HG03442 (cell line): ENCODE data around the gene SAT1.
"Not testable (repeated sequence)": the region's sequence is repeated elsewhere in the genome, so short reads cannot be mapped to it uniquely, and the experiment has no call there.

Experiments
- ATAC-seq: cut with Tn5 transposase; IDR thresholded peaks from one replicate; pipeline ENCODE4 v1.9.1; 2021; ENCODE audit warnings: mild to moderate bottlenecking, moderate library complexity; ENCODE audit not compliant: unreplicated experiment

SAT1 gene

DNA sequence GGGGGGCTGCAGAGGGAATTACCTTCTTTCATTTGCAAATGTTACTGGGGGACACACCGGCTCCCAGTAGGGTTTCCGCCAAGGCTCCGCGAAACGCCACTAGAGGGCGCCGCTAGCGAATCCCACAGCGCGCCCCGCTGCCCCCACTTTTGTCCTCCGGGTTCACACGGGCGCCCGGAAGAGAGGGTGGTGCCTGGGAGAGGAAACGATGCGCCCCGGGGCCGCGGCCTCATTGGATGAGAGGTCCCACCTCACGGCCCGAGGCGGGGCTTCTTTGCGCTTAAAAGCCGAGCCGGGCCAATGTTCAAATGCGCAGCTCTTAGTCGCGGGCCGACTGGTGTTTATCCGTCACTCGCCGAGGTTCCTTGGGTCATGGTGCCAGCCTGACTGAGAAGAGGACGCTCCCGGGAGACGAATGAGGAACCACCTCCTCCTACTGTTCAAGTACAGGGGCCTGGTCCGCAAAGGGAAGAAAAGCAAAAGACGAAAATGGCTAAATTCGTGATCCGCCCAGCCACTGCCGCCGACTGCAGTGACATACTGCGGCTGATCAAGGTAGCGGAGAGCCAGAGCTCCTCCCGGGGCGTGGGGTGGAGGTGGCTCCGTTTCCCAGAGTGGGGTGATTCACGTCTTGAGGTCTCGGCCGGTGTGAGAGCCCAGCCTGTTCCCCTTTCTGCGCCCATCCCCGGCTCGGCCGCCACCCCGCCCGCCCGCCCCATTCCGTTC lies at the start of gene SAT1:
SAT1 (plus strand) TSS at position 311 of the 726 bp plus-strand sequence; CDS start at position 490, 179 bp downstream.
- peak; percentile 91 for ATAC-seq

GRCh38 chrX:23736030-23736429 lies 46.9 kb upstream of the SAT1 start:
- no peak for ATAC-seq

DNA sequence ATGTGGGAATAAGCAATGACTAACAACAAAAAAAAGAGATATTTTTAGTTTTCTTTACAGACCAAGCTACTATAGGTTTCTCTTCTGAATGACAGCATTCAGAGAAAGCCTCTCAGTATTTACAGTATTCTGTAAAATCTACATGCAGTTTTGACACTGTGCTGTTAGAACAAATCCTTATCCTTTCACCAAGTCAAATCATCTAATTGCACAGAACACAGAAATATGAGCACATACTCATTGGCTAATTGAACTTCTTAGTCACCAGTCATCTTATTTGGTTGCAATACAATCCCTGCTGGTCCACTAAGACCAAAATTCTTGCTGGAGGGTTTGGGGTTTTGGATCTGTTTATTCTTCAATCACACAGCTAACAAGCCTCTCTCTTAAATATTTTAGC lies 45.6 kb upstream of the SAT1 start:
- ATAC-seq: no peak

DNA sequence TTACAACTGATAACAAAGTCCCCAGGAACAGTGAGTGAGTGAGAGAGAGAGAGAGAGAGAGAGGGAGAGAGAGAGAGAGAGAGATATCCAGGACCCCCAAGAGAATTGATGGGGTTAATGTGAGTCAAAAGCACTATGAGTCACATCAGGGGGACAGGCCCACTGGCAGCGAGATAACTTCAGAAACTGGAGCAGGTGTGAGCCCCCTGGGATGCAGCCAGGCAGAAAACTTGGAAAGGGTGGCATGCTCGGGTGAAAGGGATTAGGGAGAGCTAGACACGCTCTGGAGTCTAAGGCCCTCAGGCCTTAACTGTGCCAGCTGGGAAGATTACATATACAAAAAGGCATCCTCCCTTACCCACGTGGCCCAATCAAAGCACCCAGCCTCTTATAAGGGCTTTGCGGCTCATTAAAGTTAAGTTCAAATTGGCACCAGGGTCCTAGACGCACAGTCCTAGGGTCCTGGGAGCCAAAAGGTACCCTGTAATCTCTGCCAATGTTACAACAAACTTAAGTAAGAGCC lies 40.7 kb upstream of the SAT1 start:
- ATAC-seq: no peak

DNA sequence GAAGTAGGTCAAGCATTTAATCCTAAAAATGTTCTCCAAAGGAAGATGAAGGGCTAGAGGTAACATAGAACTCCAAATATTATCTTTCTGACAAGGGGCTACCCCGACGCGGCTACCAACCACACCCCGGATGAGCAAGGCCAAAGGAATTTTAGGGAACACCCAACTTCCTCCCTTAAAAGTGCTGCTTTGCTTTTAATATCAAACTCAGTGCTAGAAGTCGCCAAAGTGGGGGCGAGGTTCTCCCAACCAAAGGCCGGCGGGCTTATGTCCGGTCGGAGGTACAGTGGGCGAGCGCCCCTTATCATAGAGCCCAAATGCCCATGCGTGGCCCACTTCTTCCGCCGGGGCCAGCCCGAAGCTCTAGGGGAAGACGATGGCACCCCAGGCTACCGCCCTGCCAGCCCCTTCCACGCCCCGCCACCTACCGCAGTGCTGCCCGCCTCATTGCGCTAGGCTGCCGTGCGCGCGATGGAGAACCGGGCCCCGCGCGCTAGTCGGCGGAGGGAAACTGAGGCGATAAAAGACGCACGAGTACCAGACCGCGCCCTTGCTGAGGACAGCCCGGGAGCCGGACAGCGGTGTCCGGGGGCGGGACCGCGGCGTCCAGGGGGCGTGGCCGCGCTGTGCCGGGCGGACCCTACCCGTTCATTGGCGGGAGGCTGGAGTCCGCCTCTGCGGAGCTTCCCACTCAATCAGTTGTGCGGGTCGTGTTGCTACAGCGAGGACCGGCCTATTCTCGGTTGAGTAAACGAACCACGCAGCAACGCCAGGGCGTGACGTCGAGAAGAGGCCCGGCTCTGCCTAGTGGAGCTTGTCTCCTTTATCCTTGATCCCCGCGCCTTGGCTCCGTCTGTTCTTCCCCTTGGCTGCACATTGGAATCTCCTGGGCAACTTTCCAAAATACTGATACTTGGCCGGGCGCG lies 40.0 kb upstream of the SAT1 start, which contains the start of gene ACOT9:
ACOT9 (minus strand) TSS at position 580 of the 926 bp plus-strand sequence; CDS start at position 448, 132 bp downstream.
- peak; percentile 94 for ATAC-seq

GRCh38 chrX:23743623-23743971 lies 39.4 kb upstream of the SAT1 start:
- ATAC-seq: not testable (repeated sequence)

GRCh38 chrX:23745786-23746185 lies 37.2 kb upstream of the SAT1 start:
- no peak for ATAC-seq

- ATAC-seq: no peak
These were observed 33.8 kb upstream of the SAT1 start for GRCh38 chrX:23749129-23749528.

GRCh38 chrX:23749576-23749975 lies 33.4 kb upstream of the SAT1 start:
- ATAC-seq: no peak

- no peak for ATAC-seq
These were observed 30.1 kb upstream of the SAT1 start for GRCh38 chrX:23752740-23753415.

DNA sequence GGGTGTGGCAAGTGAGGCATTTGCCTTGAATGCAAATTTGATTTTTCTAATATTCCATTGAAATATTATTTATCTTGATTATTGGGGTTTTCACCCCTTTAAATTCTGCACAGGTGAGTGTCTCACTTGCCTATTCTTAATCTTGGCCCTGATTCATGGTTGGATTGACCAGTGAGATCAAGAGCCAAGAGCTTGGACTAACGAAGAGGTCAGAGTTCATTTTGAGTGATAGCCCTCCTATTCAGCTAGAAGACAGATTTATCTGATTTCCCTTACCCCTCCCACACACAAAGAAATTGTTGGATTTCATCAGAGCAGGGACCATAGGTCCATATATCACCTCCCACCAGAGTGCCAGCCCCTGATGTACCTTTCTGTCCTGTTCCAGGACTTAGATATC lies 28.3 kb upstream of the SAT1 start:
- ATAC-seq: no peak

- peak; percentile 74 for ATAC-seq
These were observed 26.8 kb upstream of the SAT1 start for GRCh38 chrX:23756165-23756564.

GRCh38 chrX:23759821-23760220 lies 23.2 kb upstream of the SAT1 start:
- no peak for ATAC-seq

DNA sequence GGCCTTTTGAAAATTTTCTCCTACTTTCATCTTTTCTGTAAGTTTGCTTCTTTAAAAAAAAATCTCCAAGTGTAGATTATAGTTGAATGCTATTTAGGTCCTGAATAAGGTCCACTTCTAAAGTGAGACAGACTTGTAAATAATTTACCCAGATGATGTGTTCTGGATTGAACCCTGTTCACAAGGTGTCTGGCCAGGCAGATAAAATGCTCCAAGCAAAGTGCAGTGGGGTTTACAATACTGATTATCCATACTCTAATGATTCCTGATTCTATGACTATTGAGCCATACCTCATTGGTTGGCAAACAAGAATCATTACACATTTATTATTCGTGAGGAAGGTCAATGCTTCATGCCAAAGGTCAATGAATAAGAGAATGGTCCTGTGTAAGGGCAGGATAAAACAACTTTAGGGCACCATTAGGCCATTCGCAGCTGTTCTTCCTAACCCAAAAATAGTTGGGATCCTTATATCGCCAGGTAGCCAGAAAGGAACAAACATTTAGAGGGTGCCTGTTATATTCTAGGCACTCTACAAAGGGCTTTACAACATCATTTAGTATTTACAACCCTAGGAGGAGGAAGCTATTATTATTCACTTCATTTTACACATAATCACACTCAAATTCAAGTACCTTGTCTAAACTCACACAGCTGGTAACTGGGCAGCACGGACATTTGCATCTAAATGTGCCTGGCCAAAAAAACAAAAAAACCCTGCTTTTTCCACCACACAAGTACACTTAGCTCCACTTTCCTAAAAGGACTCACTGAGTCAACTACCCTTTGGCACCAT lies 18.6 kb upstream of the SAT1 start:
- no peak for ATAC-seq

DNA sequence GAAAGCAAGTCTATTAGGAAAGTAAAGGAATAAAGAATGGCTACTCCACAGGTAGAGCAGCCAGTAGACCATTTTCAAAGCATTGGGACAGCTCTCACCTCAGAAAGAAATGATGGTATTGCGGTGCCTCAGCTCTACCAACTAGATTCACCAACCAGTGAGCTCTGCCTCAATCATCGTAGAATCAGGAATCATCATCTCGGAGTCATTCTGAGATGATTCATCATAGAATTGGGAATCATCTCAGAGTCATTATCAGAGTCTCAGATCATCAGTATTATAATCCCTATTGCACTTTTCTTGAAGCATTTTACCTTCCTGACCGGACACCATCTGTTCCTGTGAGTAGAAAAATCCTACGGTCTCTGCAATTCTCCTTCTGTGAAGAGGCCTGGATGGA lies 17.5 kb upstream of the SAT1 start:
- no peak for ATAC-seq

DNA sequence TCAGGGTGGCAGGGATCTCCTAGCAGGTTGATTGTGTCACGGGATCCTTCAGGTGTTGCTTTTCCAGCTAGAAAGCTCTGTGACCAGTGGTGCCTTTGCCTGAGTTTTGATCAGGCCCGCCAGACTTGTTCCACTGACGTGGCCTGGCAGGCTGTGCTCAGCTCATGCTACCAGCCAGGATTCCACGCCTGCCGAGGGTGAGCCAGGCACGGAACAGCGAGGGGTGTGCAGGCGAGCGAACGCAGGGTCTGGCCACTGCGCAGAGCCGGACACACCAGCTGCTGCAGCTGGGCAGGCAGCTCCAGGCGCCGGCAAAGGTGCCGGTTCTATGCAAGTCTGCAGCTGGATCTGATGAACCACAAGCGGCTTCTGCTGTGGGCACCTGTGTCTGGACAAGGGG lies 17.1 kb upstream of the SAT1 start:
- ATAC-seq: no peak

DNA sequence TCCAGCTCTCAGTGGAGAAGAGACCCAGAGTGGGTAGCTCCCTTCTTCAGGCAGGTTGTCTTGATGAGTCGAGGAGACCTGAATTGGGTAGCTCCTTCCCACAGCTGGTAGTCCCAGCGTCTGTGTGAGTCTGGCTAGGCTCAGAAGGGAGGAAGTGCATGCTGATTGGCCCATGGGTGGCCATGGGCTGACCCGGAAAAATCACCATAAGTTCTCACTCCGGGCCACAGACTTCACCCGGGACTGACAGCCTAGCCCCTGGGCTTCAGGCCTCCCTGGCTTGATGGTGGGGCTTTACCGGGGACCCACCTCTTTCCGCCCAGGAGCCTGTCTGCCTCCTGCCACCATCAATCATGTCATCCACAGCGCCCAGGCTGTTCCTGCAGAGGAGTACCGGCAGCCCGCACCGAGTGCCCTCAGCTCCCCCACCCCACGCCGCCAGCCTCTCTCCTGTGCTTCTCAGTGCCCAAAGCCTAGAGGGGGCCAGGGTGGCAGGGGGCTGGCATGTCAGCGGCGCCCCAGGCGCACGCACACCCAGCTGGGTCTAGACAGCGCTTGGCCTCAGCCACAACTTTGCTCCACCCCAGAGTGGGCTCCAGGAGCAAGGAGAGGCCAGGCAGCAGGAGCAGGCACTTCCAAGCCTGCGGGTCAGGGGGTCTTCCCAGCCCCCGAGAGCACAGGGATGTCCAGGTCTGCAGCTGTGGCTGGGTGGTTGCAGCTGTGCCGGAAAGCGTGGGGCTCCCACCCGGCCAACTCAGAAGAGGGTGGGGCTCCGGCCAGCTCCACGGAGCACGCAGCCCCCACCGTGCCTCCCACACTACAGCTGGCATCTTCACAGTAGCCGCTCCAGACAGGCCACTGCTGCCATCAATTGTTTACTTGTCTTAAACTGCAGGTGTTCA lies 16.1 kb upstream of the SAT1 start:
- ATAC-seq: peak; percentile 76

GRCh38 chrX:23770142-23770541 lies 12.8 kb upstream of the SAT1 start:
- ATAC-seq: no peak

GRCh38 chrX:23771086-23771485 lies 11.9 kb upstream of the SAT1 start:
- not testable (repeated sequence) for ATAC-seq
